ENCODE data around the gene PAM16. TPM values are rescaled to one million over a fixed set of nuclear protein-coding genes. Genes with fewer than 3 reads are reported as not detected.

PAM16 gene
- total and polyA plus RNA-seq, 2 of the 8 experiments (the other 6 are each of a cell fraction or from before 2014, with no cell fraction given): 78.3 to 198 TPM

DNA sequence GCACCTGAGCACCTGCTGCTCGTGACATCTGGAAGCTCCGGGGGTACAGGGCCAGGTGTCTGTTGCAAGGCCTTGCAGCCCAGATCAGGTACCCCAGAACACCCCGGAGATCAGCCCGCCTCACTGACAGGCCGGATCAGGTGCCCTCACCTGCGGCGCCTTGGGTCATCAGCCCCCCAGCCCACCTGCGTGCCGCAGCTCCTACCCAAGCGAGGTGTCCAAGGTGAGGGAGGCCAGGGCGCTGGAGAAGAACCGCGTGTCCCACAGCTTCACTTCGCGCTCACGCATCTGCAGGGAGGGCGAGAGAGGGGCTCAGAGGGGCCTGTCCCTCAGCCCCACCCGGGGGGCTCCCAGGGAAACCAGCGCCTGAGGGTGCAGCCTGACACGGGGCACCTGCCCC lies 36.7 kb upstream of the PAM16 start (continued):
- TF ChIP-seq NANOG (IDR thresholded peaks at IDR 0.05; ENCODE audit: insufficient read depth, low read depth, low read length, poor library complexity, severe bottlenecking) (no peak), KDM5A (IDR thresholded peaks at IDR 0.05; ENCODE audit: low read length) (no peak), BRCA1 (IDR thresholded peaks at IDR 0.05; ENCODE audit: low read depth, low read length) (no peak), EP300 (IDR thresholded peaks at IDR 0.05; ENCODE audit: borderline replicate concordance in 1 of 2, low read depth in 2 of 2, low read length in 2 of 2) (no peak)
